ENCODE measurements around the gene LEMD1.
"Not testable (repeated sequence)": the region's sequence is repeated elsewhere in the genome, so short reads cannot be mapped to it uniquely, and the experiment has no call there.

Gene LEMD1

GRCh38 chr1:205380882-205381281, 41.0 kb downstream of the LEMD1 start:
- no peak for DNase-seq (ENCODE audit: low spot score)

GRCh38 chr1:205379056-205379455, 42.8 kb downstream of the LEMD1 start:
- no peak for DNase-seq (ENCODE audit: low spot score)

- no peak for DNase-seq (ENCODE audit: low spot score)
These were observed 44.5 kb downstream of the LEMD1 start for GRCh38 chr1:205377355-205377754.

GRCh38 chr1:205376739-205377138, 45.1 kb downstream of the LEMD1 start:
- no peak for DNase-seq (ENCODE audit: low spot score)

GRCh38 chr1:205375835-205376545, 45.9 kb downstream of the LEMD1 start:
- DNase-seq (ENCODE audit: low spot score): no peak

- DNase-seq (ENCODE audit: low spot score): no peak
These were observed 47.4 kb downstream of the LEMD1 start for GRCh38 chr1:205374210-205375078.

- no peak for DNase-seq (ENCODE audit: low spot score)
These were observed 48.1 kb downstream of the LEMD1 start for GRCh38 chr1:205373798-205374175.

GRCh38 chr1:205373022-205373797, 48.6 kb downstream of the LEMD1 start:
- no peak for DNase-seq (ENCODE audit: low spot score)

- DNase-seq (ENCODE audit: low spot score): no peak
These were observed 49.8 kb downstream of the LEMD1 start for GRCh38 chr1:205371871-205372660.

GRCh38 chr1:205370780-205371179, 51.1 kb downstream of the LEMD1 start:
- DNase-seq (ENCODE audit: low spot score): no peak

GRCh38 chr1:205369701-205370123, 52.1 kb downstream of the LEMD1 start:
- no peak for DNase-seq (ENCODE audit: low spot score)

- no peak for DNase-seq (ENCODE audit: low spot score)
These were observed 53.4 kb downstream of the LEMD1 start for GRCh38 chr1:205368478-205368877.

- no peak for DNase-seq (ENCODE audit: low spot score)
These were observed 55.9 kb downstream of the LEMD1 start for GRCh38 chr1:205365945-205366463.

- DNase-seq (ENCODE audit: low spot score): not testable (repeated sequence)
These were observed 56.8 kb downstream of the LEMD1 start for GRCh38 chr1:205365086-205365485.

- DNase-seq (ENCODE audit: low spot score): no peak
These were observed 61.0 kb downstream of the LEMD1 start for GRCh38 chr1:205360891-205361290.

GRCh38 chr1:205359771-205360565, 61.9 kb downstream of the LEMD1 start:
- DNase-seq (ENCODE audit: low spot score): no peak

- DNase-seq (ENCODE audit: low spot score): no peak
These were observed 63.3 kb downstream of the LEMD1 start for GRCh38 chr1:205358579-205358978.

- no peak for DNase-seq (ENCODE audit: low spot score)
These were observed 64.3 kb downstream of the LEMD1 start for GRCh38 chr1:205357567-205357966.

GRCh38 chr1:205356440-205357139, 65.3 kb downstream of the LEMD1 start, which contains the start of gene KLHDC8A:
TSS of gene KLHDC8A (minus strand) at chr1:205356922. CDS start at chr1:205343604, 13,318 bp downstream.
- DNase-seq (ENCODE audit: low spot score): no peak

GRCh38 chr1:205355075-205355453, 66.8 kb downstream of the LEMD1 start:
- no peak for DNase-seq (ENCODE audit: low spot score)
